Measurements from ENCODE around the gene LDLRAD4. TPM values are rescaled to one million over a fixed set of nuclear protein-coding genes. Genes with fewer than 3 reads are reported as not detected.

LDLRAD4 gene
- polyA plus RNA-seq, 1 experiment: not detected

DNA sequence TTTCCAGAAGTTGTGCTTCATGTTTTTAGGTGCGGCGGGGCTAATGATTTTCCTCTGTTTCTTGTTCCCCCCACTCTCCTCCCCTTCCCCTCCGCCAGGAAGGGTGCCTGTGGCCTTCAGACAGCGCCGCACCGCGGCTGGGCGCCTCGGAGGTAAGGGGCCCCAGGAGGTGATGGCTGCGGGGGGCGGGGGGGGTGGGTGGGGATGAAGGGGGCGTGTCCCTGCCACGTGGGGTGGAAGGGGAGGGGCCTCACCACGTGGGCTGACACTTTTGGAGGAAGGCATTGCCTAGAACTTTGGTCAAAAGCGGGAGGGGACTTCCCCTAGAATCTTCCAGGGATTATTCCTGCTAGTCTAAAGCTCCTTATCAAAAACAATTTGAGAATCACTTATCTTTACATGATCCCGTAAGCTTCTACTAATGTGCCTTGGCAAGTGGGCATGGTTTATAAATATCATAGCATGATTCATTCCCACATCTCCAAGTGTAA lies 424.7 kb downstream of the LDLRAD4 start:
- CTCF ChIA-PET: no interaction called here
- TF ChIP-seq, protein P1, sequence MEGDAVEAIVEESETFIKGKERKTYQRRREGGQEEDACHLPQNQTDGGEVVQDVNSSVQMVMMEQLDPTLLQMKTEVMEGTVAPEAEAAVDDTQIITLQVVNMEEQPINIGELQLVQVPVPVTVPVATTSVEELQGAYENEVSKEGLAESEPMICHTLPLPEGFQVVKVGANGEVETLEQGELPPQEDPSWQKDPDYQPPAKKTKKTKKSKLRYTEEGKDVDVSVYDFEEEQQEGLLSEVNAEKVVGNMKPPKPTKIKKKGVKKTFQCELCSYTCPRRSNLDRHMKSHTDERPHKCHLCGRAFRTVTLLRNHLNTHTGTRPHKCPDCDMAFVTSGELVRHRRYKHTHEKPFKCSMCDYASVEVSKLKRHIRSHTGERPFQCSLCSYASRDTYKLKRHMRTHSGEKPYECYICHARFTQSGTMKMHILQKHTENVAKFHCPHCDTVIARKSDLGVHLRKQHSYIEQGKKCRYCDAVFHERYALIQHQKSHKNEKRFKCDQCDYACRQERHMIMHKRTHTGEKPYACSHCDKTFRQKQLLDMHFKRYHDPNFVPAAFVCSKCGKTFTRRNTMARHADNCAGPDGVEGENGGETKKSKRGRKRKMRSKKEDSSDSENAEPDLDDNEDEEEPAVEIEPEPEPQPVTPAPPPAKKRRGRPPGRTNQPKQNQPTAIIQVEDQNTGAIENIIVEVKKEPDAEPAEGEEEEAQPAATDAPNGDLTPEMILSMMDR (IDR thresholded peaks at IDR 0.05; ENCODE audit: low read depth, low read length): no peak
- Histone ChIP-seq H3K27ac (ENCODE audit: low read depth, low read length) (no peak overlapping the region), H3K4me3 (ENCODE audit: low read depth, low read length) (no peak overlapping the region), H3K27me3 (ENCODE audit: control insufficient read depth, insufficient read depth, low read length) (peaks cover 18% of the 10 kb centered on the region), H3K9me3 (ENCODE audit: control insufficient read depth, insufficient read depth, low read length) (peaks cover 6% of the 10 kb centered on the region; the same call in 1 of the 2 replicates)
- no peak for DNase-seq (ENCODE audit: low read depth, low spot score)
- POLR2A ChIA-PET: no interaction called here

DNA sequence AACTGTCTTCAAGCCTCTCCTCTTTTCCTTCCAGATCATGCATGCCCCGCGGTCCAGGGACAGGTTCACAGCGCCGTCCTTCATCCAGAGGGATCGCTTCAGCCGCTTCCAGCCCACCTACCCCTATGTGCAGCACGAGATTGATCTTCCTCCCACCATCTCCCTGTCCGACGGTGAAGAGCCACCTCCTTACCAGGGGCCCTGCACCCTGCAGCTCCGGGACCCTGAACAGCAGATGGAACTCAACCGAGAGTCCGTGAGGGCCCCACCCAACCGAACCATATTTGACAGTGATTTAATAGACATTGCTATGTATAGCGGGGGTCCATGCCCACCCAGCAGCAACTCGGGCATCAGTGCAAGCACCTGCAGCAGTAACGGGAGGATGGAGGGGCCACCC lies 426.5 kb downstream of the LDLRAD4 start:
- DNase-seq (ENCODE audit: low read depth, low spot score): no peak
- CTCF ChIA-PET: no interaction called here
- Histone ChIP-seq H3K4me3 (ENCODE audit: low read depth, low read length) (no peak overlapping the region), H3K27ac (ENCODE audit: low read depth, low read length) (no peak overlapping the region), H3K9me3 (ENCODE audit: control insufficient read depth, insufficient read depth, low read length) (peaks cover 6% of the 10 kb centered on the region; the same call in 1 of the 2 replicates), H3K27me3 (ENCODE audit: control insufficient read depth, insufficient read depth, low read length) (peaks cover 24% of the 10 kb centered on the region)
- TF ChIP-seq, protein P1 (IDR thresholded peaks at IDR 0.05; ENCODE audit: low read depth, low read length): no peak
- POLR2A ChIA-PET: no interaction called here

DNA sequence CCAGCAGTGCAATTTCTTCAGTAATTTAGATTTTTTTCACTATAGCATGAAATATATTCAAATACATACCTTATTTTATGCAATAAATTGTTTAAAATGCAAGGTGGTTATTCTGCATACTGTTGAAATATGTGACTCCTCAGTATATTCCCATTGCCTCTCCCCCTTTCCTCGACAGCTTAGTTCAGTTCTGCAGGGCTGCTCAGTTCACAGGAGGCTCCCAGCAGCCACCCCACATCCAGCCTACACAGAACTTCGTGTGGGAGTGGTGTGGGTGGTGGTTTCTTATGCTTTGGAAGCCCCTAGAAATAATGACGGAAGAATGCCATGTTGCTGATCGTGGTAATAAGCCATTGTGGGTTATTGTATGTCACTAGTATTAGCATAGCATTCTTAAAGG lies 428.1 kb downstream of the LDLRAD4 start:
- no peak overlapping the region for H3K27ac ChIP-seq (ENCODE audit: low read depth, low read length)
- CTCF ChIA-PET: no interaction called here
- TF ChIP-seq, protein P1 (IDR thresholded peaks at IDR 0.05; ENCODE audit: low read depth, low read length): no peak
- H3K9me3 ChIP-seq (ENCODE audit: control insufficient read depth, insufficient read depth, low read length): peaks cover 6% of the 10 kb centered on the region; the same call in 1 of the 2 replicates
- peaks cover 15% of the 10 kb centered on the region for H3K27me3 ChIP-seq (ENCODE audit: control insufficient read depth, insufficient read depth, low read length)
- H3K4me3 ChIP-seq (ENCODE audit: low read depth, low read length): no peak overlapping the region
- POLR2A ChIA-PET: no interaction called here
- DNase-seq (ENCODE audit: low read depth, low spot score): no peak

DNA sequence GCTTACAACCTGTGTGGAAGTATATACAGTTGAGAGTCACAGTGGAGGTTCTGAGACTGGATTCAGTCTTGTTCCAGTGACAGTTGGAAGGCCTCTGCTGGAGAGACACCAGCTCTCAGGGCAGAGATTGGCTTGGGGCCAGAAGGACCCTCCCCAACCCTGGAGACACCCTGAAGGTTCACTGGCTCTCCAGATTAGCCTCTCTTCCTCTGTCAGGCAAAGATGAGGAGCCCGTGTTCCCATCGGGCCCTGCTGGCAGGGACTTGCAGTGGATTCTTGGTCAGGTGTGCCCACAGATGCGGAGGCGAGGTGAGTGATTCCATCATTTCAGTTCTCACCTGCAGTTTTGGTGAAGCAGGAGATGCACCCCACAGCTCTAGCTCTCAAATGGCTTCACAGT lies 429.2 kb downstream of the LDLRAD4 start:
- Histone ChIP-seq H3K27me3 (ENCODE audit: control insufficient read depth, insufficient read depth, low read length) (peaks cover 7% of the 10 kb centered on the region), H3K4me3 (ENCODE audit: low read depth, low read length) (no peak overlapping the region), H3K27ac (ENCODE audit: low read depth, low read length) (no peak overlapping the region), H3K9me3 (ENCODE audit: control insufficient read depth, insufficient read depth, low read length) (no peaks in the 10 kb centered on the region; the same call in 1 of the 2 replicates)
- no peak for DNase-seq (ENCODE audit: low read depth, low spot score)
- POLR2A ChIA-PET: interaction anchor here (0.6 kb wide), 1 partner anchor 79 kb away, joined by 3 read pairs; the partner anchor contains the start of genes FAM210A and RNMT
- CTCF ChIA-PET: no interaction called here
- TF ChIP-seq, protein P1 (IDR thresholded peaks at IDR 0.05; ENCODE audit: low read depth, low read length): no peak

DNA sequence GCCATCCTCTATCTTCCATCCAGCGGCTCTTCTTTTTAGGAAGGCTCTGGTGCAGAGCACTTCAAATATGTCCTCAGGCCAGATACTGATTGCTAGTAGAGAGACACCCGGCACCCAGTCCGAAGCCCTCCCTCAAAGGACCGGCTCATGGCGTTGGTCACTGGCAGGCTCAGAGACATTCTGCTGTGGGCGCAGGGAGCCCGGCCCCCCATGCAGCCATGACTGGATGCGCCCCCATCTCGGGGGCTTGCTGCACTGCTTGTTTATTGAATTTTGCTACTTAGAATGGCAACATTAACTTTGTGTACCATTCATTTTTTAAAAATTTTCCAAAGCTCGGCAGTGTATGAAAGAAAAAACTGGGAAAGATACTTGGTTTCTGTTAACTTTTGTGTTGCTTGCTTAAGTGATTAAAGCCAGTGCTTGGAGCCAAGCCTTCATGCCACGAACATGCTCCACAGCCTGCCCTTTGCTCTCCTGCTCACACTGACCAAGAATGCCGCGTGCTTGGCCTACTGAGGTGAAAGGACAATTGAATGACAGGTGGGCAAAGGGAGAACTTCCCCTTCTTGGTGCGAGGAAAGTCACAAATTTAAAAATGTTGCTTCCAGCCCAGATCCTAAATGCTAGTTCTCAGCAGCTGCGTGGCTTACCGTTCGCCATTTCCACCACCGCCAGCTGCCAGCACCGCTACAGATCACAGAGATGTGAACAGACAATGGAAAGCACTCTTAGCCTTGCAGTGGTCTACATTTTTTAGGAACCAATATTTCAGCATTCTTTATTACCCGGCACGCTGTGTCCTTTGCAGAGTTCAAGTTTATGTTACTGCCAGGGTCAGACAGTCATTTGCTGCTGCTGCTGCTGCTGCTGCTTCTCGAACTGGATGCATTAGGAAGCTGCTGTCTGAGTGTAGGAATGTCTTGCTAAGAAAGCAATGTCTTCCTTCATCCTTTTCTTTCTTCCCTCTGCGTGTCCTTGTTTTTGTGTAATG lies 431.1 kb downstream of the LDLRAD4 start:
- Histone ChIP-seq H3K9me3 (ENCODE audit: control insufficient read depth, insufficient read depth, low read length) (no peaks in the 10 kb centered on the region; the same call in 1 of the 2 replicates), H3K27ac (ENCODE audit: low read depth, low read length) (no peak overlapping the region), H3K27me3 (ENCODE audit: control insufficient read depth, insufficient read depth, low read length) (peaks cover 9% of the 10 kb centered on the region), H3K4me3 (ENCODE audit: low read depth, low read length) (no peak overlapping the region)
- TF ChIP-seq, protein P1 (IDR thresholded peaks at IDR 0.05; ENCODE audit: low read depth, low read length): no peak
- ChIA-PET CTCF (interaction anchor here (0.6 kb wide), 1 partner anchor 10 kb away, joined by 3 read pairs; no protein-coding TSS in a partner anchor), POLR2A (no interaction called here)
- no peak for DNase-seq (ENCODE audit: low read depth, low spot score)
